ENCODE results near the gene ZNF497. TPM values are rescaled to one million over a fixed set of nuclear protein-coding genes. Genes with fewer than 3 reads are reported as not detected.

ZNF497 gene
- total and polyA plus RNA-seq, 2 experiments from 2014 or later, result 1.6 to 4.3 TPM

GRCh38 chr19:58332697-58333096 is 29.9 kb downstream of the ZNF497 start:
- Histone ChIP-seq H3K9me2 (replicated peaks; ENCODE audit: insufficient read depth) (no peaks in the 10 kb centered on the region), H3K9me3 (ENCODE audit: low read depth) (no peaks in the 10 kb centered on the region), H2AFZ (no peak overlapping the region), H3K36me3 (replicated peaks; ENCODE audit: insufficient read depth, low read depth) (no peaks in the 10 kb centered on the region), H3K79me2 (peaks cover 21% of the 10 kb centered on the region), H3K4me2 (no peak overlapping the region), H3K27me3 (no peaks in the 10 kb centered on the region), H4K20me1 (ENCODE audit: insufficient read depth, poor library complexity, severe bottlenecking) (no peaks in the 10 kb centered on the region), H3K4me1 (ENCODE audit: insufficient read depth) (peaks cover 6% of the 10 kb centered on the region), H3K27ac (no peak overlapping the region), H3K4me3 (no peak overlapping the region)
- 94% methylated on average over 1 of the region's 1 CpG for WGBS (ENCODE audit: low lambda C conversion rate, missing lambda C conversion rate)
- no peak for DNase-seq (ENCODE audit: low spot score)
- TF ChIP-seq EZH2phosphoT487 (IDR thresholded peaks at IDR 0.05; ENCODE audit: low read depth, severe bottlenecking, unreplicated experiment), result no peak
- TF ChIP-seq EZH2 (IDR thresholded peaks at IDR 0.05; ENCODE audit: borderline replicate concordance), result no peak
- TF ChIP-seq CTCF (IDR thresholded peaks at IDR 0.05; ENCODE audit: poor library complexity), result no peak

- Histone ChIP-seq H3K27ac (no peak overlapping the region), H3K4me2 (no peak overlapping the region), H3K79me2 (peaks cover 33% of the 10 kb centered on the region), H3K9me3 (ENCODE audit: low read depth) (no peaks in the 10 kb centered on the region), H3K4me3 (no peak overlapping the region), H3K36me3 (replicated peaks; ENCODE audit: insufficient read depth, low read depth) (no peaks in the 10 kb centered on the region), H3K4me1 (ENCODE audit: insufficient read depth) (peaks cover 12% of the 10 kb centered on the region), H4K20me1 (ENCODE audit: insufficient read depth, poor library complexity, severe bottlenecking) (no peaks in the 10 kb centered on the region), H3K27me3 (no peaks in the 10 kb centered on the region), H2AFZ (no peak overlapping the region), H3K9me2 (replicated peaks; ENCODE audit: insufficient read depth) (no peaks in the 10 kb centered on the region)
- peak; percentile 31 for DNase-seq (ENCODE audit: low spot score)
- no peak for TF ChIP-seq EZH2phosphoT487 (IDR thresholded peaks at IDR 0.05; ENCODE audit: low read depth, severe bottlenecking, unreplicated experiment)
- WGBS (ENCODE audit: low lambda C conversion rate, missing lambda C conversion rate), result 85% methylated on average over 4 of the region's 4 CpGs
These were observed 32.1 kb downstream of the ZNF497 start for GRCh38 chr19:58330458-58330857.

GRCh38 chr19:58328999-58329398 is 33.6 kb downstream of the ZNF497 start:
- Histone ChIP-seq H3K36me3 (replicated peaks; ENCODE audit: insufficient read depth, low read depth) (no peaks in the 10 kb centered on the region), H3K27ac (no peak overlapping the region), H2AFZ (no peak overlapping the region), H4K20me1 (ENCODE audit: insufficient read depth, poor library complexity, severe bottlenecking) (no peaks in the 10 kb centered on the region), H3K4me2 (no peak overlapping the region), H3K9me3 (ENCODE audit: low read depth) (no peaks in the 10 kb centered on the region), H3K27me3 (no peaks in the 10 kb centered on the region), H3K4me1 (ENCODE audit: insufficient read depth) (peaks cover 12% of the 10 kb centered on the region), H3K9me2 (replicated peaks; ENCODE audit: insufficient read depth) (no peaks in the 10 kb centered on the region), H3K79me2 (peaks cover 48% of the 10 kb centered on the region), H3K4me3 (no peak overlapping the region)
- 40% methylated on average over 10 of the region's 10 CpGs for WGBS (ENCODE audit: low lambda C conversion rate, missing lambda C conversion rate)
- TF ChIP-seq EZH2 (IDR thresholded peaks at IDR 0.05; ENCODE audit: borderline replicate concordance) (no peak), EZH2phosphoT487 (IDR thresholded peaks at IDR 0.05; ENCODE audit: low read depth, severe bottlenecking, unreplicated experiment) (no peak), CTCF (IDR thresholded peaks at IDR 0.05; ENCODE audit: poor library complexity) (no peak)
- DNase-seq (ENCODE audit: low spot score), result no peak

GRCh38 chr19:58326914-58327726 is 35.4 kb downstream of the ZNF497 start, which contains the start of gene ZSCAN22:
Gene ZSCAN22 (plus strand): TSS chr19:58326994. CDS start chr19:58334803, 7,809 bp downstream.
- Histone ChIP-seq H3K4me2 (peak within 1 kb of the TSS; percentile 82), H3K4me1 (ENCODE audit: insufficient read depth) (peaks cover 12% of the 10 kb centered on the region), H3K27me3 (no peaks in the 10 kb centered on the region), H3K9me2 (replicated peaks; ENCODE audit: insufficient read depth) (no peaks in the 10 kb centered on the region), H3K4me3 (peak within 1 kb of the TSS; percentile 95), H3K36me3 (replicated peaks; ENCODE audit: insufficient read depth, low read depth) (no peaks in the 10 kb centered on the region), H3K27ac (peak within 1 kb of the TSS; percentile 91), H3K9me3 (ENCODE audit: low read depth) (no peaks in the 10 kb centered on the region), H3K79me2 (peaks cover 56% of the 10 kb centered on the region), H2AFZ (peak within 1 kb of the TSS; percentile 89), H4K20me1 (ENCODE audit: insufficient read depth, poor library complexity, severe bottlenecking) (no peaks in the 10 kb centered on the region)
- under 1% methylated on average over 62 of the region's 62 CpGs for WGBS (ENCODE audit: low lambda C conversion rate, missing lambda C conversion rate)
- peak; percentile 98 for DNase-seq (ENCODE audit: low spot score)
- TF ChIP-seq CTCF (IDR thresholded peaks at IDR 0.05; ENCODE audit: poor library complexity) (no peak), EZH2phosphoT487 (IDR thresholded peaks at IDR 0.05; ENCODE audit: low read depth, severe bottlenecking, unreplicated experiment) (no peak), EZH2 (IDR thresholded peaks at IDR 0.05; ENCODE audit: borderline replicate concordance) (no peak)

All from hepatocyte (in vitro differentiated cells).